Tibial artery (tissue), 4 donors: ENCODE data around the gene SEMA4G.

Experiments used
- DNase-seq, 2 donors: peaks; one replicate each; pipeline ENCODE4 v3.0.0-alpha.2; 2019
- H3K27ac ChIP-seq, 2 donors: fragments of 200-600 bp; sonication (generic) in 1 of 2; 1 replicate in 1 of 2; 2 replicates in 1 of 2; pipeline ENCODE4 v1.5.1; 2018 to 2019; ENCODE audit warnings: mild to moderate bottlenecking in 1 of 2
- H3K27me3 ChIP-seq, 2 donors: fragments of 200-600 bp; sonication (generic) in 1 of 2; one replicate each; pipeline versions ENCODE4 v1.5.1 to v1.6.0; 2016 to 2019
- H3K36me3 ChIP-seq, 3 donors: fragments of 200-600 bp; sonication (generic) in 2 of 3; one replicate each; pipeline ENCODE4 v1.5.1; 2016 to 2019; ENCODE audit warnings: mild to moderate bottlenecking in 2 of 3
- H3K4me1 ChIP-seq, 4 donors: fragments of 200-600 bp; sonication (generic) in 2 of 4; 1 replicate in 3 of 4; 2 replicates in 1 of 4; pipeline ENCODE4 v1.5.1; 2016 to 2019
- H3K4me3 ChIP-seq, 2 donors: fragments of 200-600 bp; sonication (generic) in 1 of 2; 1 replicate in 1 of 2; 2 replicates in 1 of 2; pipeline ENCODE4 v1.5.1; 2018 to 2019; ENCODE audit warnings: mild to moderate bottlenecking in 2 of 2
- H3K9me3 ChIP-seq, 3 donors: fragments of 200-600 bp; sonication (generic) in 1 of 3; one replicate each; pipeline ENCODE4 v1.5.1; 2016 to 2019
- intact Hi-C: fragments of 100-400 bp; cut with DNase I; formaldehyde crosslinking; loops from one replicate; pipeline ENCODE4 v1.15.0; 2023; ENCODE audit warnings: low total_unique reads
- TF ChIP-seq, protein P1 (sequence below), 2 experiments: fragments of 200-600 bp in 1 of 2; fragments of 450-650 bp in 1 of 2; IDR thresholded peaks; one replicate each; pipeline ENCODE4 v1.5.1; 2017 to 2019; ENCODE audit warnings: antibody characterized with exemption in 2 of 2, mild to moderate bottlenecking in 1 of 2, moderate library complexity in 1 of 2

Gene SEMA4G

DNA sequence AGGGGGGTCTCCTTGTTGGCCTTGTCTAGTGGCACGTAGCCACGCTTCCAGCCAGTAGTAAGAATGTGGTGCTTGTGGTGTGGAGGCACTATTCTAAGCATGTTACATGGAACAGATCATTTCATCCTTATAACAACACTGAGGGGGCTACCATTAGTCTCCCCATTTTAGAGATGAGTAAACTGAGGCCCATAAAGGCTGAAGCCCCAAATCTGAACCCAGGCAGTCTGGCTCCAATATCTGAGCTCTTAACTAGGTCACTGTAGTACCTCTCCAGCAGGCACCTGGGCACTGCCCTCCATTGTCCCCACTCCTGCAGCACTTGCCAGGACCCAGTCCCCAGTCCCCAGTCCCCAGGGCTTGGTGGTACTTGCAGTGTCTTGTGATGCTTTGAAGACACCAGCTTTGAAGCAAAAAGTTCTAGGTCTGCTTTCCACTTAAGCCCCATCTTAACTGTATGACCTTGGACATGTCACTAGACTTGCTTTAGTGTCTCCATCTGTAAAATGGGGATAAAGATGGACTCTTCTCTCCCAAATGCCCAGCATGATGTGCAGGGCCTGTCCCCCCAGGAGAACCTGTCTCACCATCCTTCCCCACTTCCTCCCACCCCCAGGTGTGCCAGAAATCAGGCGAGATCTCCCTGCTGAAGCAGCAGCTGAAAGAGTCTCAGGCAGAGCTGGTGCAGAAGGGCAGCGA is 36.7 kb downstream of the SEMA4G start:
- TF ChIP-seq, protein P1, sequence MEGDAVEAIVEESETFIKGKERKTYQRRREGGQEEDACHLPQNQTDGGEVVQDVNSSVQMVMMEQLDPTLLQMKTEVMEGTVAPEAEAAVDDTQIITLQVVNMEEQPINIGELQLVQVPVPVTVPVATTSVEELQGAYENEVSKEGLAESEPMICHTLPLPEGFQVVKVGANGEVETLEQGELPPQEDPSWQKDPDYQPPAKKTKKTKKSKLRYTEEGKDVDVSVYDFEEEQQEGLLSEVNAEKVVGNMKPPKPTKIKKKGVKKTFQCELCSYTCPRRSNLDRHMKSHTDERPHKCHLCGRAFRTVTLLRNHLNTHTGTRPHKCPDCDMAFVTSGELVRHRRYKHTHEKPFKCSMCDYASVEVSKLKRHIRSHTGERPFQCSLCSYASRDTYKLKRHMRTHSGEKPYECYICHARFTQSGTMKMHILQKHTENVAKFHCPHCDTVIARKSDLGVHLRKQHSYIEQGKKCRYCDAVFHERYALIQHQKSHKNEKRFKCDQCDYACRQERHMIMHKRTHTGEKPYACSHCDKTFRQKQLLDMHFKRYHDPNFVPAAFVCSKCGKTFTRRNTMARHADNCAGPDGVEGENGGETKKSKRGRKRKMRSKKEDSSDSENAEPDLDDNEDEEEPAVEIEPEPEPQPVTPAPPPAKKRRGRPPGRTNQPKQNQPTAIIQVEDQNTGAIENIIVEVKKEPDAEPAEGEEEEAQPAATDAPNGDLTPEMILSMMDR (IDR thresholded peaks at IDR 0.05), result no peak
- intact Hi-C loops, result no loop called here
- DNase-seq, result no peak
- Histone ChIP-seq H3K4me1 (peaks cover 0 to 39% (median 32%) of the 10 kb centered on the region in 4 donors), H3K36me3 (peaks cover 42 to 52% (median 45%) of the 10 kb centered on the region in 3 donors), H3K9me3 (no peaks in the 10 kb centered on the region), H3K4me3 (no peak overlapping the region), H3K27me3 (no peaks in the 10 kb centered on the region), H3K27ac (no peak overlapping the region)

DNA sequence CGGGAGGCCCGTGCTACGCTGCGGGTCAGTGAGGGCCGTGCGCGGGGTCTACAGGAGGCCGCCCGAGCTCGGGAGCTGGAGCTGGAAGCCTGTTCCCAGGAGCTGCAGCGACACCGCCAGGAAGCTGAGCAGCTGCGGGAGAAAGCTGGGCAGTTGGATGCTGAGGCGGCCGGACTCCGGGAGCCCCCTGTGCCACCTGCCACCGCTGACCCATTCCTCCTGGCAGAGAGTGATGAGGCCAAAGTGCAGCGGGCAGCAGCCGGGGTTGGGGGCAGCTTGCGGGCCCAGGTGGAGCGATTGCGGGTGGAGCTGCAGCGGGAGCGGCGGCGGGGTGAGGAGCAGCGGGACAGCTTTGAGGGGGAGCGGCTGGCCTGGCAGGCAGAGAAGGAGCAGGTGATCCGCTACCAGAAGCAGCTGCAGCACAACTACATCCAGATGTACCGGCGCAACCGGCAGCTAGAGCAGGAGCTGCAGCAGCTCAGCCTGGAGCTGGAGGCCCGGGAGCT is 37.3 kb downstream of the SEMA4G start:
- H3K27me3 ChIP-seq, result no peaks in the 10 kb centered on the region
- no peaks in the 10 kb centered on the region for H3K9me3 ChIP-seq
- H3K4me3 ChIP-seq, result no peak overlapping the region
- peaks cover 0 to 33% (median 28%) of the 10 kb centered on the region in 4 donors for H3K4me1 ChIP-seq
- TF ChIP-seq, protein P1 (IDR thresholded peaks at IDR 0.05), result no peak
- intact Hi-C loops, result no loop called here
- DNase-seq, result no peak
- peak overlapping the region in 1 of 2 donors; percentile 51 for H3K27ac ChIP-seq
- H3K36me3 ChIP-seq, result peaks cover 42 to 52% (median 45%) of the 10 kb centered on the region in 3 donors

DNA sequence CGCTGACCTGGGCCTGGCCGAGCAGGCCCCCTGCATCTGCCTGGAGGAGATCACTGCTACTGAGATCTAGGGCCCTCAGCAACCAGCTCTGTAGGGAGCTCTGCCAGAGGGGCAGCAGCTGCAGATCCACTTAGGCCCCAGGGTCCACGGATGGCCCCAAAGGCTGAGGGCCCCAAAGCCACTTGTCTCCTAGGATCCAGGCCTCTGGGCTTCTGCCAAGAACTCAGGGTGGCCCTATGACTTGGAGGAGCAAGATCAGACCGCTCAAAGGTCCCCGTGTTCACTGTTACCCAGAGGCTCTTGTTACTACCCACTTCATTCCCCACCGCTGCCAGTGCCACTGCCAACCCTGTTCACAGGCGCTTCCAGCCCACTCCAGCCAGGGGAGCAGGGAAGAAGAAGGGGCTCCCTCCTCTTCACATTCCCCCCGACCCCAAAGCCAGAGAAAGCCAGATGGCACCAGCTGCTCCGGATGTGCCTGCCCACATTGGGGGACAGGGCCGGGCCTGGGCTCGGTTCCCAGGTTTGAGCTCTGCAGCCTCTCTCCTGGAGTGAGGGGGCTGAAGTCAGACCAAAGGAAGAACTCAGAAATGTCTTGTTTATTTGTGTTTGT is 37.9 kb downstream of the SEMA4G start:
- Histone ChIP-seq H3K4me3 (no peak overlapping the region), H3K27me3 (no peaks in the 10 kb centered on the region), H3K36me3 (peaks cover 42 to 52% (median 45%) of the 10 kb centered on the region in 3 donors), H3K9me3 (no peaks in the 10 kb centered on the region), H3K4me1 (peaks cover 0 to 31% (median 24%) of the 10 kb centered on the region in 4 donors), H3K27ac (peak overlapping the region; percentile 34 to 51)
- intact Hi-C loops, result no loop called here
- no peak for DNase-seq
- TF ChIP-seq, protein P1 (IDR thresholded peaks at IDR 0.05), result no peak

DNA sequence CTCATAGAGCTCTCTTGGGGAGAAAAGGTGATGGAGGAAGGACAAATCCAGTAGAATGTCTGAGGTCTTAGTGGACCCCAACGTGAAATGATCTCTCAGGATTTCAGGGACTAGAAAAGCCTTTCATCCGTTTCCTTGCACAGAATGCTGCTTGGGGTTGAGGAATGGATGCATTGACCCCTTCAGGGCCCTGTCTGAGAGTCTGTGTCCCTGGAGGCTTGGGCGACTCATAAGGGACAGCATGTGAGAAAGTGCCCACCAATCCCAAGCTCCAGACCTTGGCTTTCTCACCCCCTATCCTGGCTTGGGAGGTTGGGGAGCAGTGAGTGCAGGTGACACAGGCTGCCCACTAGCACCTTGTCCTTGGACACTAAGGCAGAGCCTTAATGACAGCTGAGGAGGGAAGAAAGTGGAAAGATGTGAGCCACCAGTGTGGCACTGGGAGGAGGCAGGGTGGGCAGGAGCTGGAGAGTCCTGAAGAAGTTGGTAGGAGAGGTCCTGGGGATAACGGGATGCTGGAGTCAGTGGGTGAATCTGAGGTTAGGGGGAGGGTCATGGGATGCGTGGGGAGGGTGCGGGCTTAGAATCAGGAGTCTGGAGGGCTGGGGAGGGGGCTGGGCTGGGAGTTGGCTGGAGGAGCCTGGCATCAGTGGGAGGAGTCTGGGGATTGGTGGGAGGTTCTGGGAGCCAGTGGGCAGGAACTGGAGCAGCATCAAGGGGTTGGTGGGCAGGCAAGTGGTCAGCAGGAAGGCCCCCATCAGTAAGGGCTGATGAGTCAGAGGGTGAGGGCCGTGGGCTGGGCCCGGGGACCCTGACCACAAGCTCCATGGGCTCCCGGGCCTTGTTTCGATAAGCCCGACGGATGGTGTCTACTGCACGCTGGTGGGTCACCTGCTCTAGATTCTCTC is 38.9 kb downstream of the SEMA4G start:
- DNase-seq, result no peak
- Histone ChIP-seq H3K4me1 (peaks cover 0 to 30% (median 23%) of the 10 kb centered on the region in 4 donors), H3K9me3 (no peaks in the 10 kb centered on the region), H3K27me3 (no peaks in the 10 kb centered on the region), H3K27ac (peak overlapping the region; percentile 28 to 46), H3K4me3 (no peak overlapping the region), H3K36me3 (peaks cover 36 to 43% (median 38%) of the 10 kb centered on the region in 3 donors)
- intact Hi-C loops, result no loop called here
- TF ChIP-seq, protein P1 (IDR thresholded peaks at IDR 0.05), result no peak

DNA sequence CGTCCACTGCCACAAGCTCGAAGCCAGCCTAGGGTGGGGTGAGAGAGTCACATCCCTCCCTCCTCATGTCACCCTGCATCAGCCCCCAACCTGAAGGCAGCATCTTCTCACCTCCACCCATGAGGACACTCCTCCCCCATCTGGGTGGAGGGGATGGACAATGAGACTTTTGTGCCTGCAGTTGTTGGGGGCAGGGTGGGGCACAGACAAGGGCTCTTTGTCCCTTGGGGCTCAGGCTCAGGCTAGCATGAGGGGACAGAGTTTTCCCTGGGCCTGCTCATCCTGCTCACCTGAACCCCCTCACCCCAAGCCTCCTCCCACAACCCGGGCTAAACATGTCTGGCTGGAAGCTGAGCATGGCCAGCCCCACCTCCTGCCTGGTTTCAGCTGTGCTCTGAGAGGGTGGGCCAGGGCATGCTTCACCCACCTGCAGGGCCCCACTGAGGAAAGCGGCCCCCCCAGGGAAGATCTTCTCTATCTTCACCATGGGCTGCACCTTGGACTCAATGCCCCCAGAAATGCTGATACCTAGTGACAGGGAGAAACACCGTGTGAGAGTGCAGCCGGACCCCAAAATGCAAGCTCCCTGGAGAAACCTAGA is 39.6 kb downstream of the SEMA4G start:
- no peak overlapping the region for H3K27ac ChIP-seq
- no peaks in the 10 kb centered on the region for H3K9me3 ChIP-seq
- TF ChIP-seq, protein P1 (IDR thresholded peaks at IDR 0.05), result no peak
- H3K4me3 ChIP-seq, result no peak overlapping the region
- intact Hi-C loops, result no loop called here
- H3K4me1 ChIP-seq, result peaks cover 0 to 27% (median 20%) of the 10 kb centered on the region in 4 donors
- peaks cover 29 to 36% (median 31%) of the 10 kb centered on the region in 3 donors for H3K36me3 ChIP-seq
- no peak for DNase-seq
- no peaks in the 10 kb centered on the region for H3K27me3 ChIP-seq
